GM12873 (cell line): ENCODE measurements around the gene PRKAG2.

Source experiments
- CTCF ChIP-seq: IDR thresholded peaks from 2 replicates; pipeline ENCODE4 v1.5.1; 2012; ENCODE audit warnings: low read depth, mild to moderate bottlenecking, moderate library complexity, low read length, control low read depth; ENCODE audit not compliant: insufficient read depth; ENCODE audit errors: missing control alignments

PRKAG2 gene

GRCh38 chr7:151860771-151861170, 16.1 kb downstream of the PRKAG2 start:
- TF ChIP-seq CTCF, result no peak

GRCh38 chr7:151859948-151860685, 16.8 kb downstream of the PRKAG2 start:
- no peak for TF ChIP-seq CTCF

- no peak for TF ChIP-seq CTCF
These were observed 17.6 kb downstream of the PRKAG2 start for GRCh38 chr7:151859111-151859947.

- no peak for TF ChIP-seq CTCF
These were observed 18.5 kb downstream of the PRKAG2 start for GRCh38 chr7:151858456-151858855.

GRCh38 chr7:151857866-151858450, 19.0 kb downstream of the PRKAG2 start:
- TF ChIP-seq CTCF, result no peak

GRCh38 chr7:151857412-151857811, 19.5 kb downstream of the PRKAG2 start:
- TF ChIP-seq CTCF, result no peak

- TF ChIP-seq CTCF, result no peak
These were observed 20.4 kb downstream of the PRKAG2 start for GRCh38 chr7:151856516-151856915.
